ENCODE measurements around the gene SAMD4B. TPM values are rescaled to one million over a fixed set of nuclear protein-coding genes. Genes with fewer than 3 reads are reported as not detected.

Gene SAMD4B
- total and polyA plus RNA-seq, 9 of the 15 experiments (the other 6 are each of a cell fraction or from before 2014, with no cell fraction given), result 3.4 to 90.5 (median 38.0) TPM

DNA sequence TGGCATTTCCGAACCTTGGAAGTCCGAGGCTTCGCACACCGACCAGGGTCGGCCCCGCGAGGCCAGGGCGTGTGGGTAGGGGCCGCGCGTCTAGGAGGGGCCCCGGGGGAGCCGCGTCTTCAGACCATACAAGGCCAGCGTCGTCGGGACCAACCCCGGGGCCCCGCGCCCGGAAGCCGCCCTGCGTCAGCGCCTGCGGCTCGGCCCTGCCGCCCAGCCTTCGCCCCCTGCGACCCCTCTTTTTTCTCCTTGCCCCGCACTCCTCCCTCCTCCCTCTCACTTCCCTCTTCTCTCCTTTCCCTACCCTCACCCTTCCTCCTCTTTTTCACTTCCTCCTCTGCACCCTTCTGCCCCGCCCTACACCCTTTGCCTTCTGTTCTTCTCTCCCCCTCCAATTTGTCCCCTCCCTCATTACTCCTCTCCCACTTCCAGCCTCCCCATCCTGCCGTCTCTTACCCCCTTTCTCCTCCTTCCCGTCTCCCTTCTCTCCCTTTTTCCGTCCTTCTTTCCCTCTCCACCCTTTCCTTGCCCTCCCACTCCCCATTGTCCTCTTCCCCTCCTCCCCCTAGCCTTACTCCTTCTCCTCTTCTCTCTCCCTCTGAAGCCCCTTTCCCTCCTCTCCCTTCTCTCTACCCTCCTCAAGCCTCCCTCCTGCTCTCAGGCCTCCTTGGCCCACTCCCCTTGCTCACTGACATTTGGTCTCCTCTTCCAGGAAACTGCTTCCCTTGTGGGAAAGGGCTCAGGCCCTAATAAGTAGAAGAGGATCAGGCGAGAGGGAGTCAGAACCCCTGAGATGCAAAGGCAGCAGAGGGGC lies 68.0 kb downstream of the SAMD4B start (continued):
- no peak for TF ChIP-seq ZBTB43 (CRISPR knock-in tag; IDR thresholded peaks at IDR 0.05)
- TF ChIP-seq, protein P1, sequence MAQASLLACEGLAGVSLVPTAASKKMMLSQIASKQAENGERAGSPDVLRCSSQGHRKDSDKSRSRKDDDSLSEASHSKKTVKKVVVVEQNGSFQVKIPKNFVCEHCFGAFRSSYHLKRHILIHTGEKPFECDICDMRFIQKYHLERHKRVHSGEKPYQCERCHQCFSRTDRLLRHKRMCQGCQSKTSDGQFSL (CRISPR knock-in tag; IDR thresholded peaks at IDR 0.05), result no peak
- TF ChIP-seq, protein P1 (tag; IDR thresholded peaks at IDR 0.05), result no peak
- TF ChIP-seq BCOR (IDR thresholded peaks at IDR 0.05), result peak; percentile 73
- TF ChIP-seq XRCC3 (IDR thresholded peaks at IDR 0.05), result no peak
- TF ChIP-seq FOXK2 (conservative IDR thresholded peaks at IDR 0.05 in 1 of 2, IDR thresholded peaks at IDR 0.05 in 1 of 2; ENCODE audit: low read depth in 2 of 2), result peak; percentile 28 to 48; a peak in 1 of 4 replicates
- TF ChIP-seq EHMT2 (IDR thresholded peaks at IDR 0.05), result peak; percentile 85
- TF ChIP-seq, protein P2, sequence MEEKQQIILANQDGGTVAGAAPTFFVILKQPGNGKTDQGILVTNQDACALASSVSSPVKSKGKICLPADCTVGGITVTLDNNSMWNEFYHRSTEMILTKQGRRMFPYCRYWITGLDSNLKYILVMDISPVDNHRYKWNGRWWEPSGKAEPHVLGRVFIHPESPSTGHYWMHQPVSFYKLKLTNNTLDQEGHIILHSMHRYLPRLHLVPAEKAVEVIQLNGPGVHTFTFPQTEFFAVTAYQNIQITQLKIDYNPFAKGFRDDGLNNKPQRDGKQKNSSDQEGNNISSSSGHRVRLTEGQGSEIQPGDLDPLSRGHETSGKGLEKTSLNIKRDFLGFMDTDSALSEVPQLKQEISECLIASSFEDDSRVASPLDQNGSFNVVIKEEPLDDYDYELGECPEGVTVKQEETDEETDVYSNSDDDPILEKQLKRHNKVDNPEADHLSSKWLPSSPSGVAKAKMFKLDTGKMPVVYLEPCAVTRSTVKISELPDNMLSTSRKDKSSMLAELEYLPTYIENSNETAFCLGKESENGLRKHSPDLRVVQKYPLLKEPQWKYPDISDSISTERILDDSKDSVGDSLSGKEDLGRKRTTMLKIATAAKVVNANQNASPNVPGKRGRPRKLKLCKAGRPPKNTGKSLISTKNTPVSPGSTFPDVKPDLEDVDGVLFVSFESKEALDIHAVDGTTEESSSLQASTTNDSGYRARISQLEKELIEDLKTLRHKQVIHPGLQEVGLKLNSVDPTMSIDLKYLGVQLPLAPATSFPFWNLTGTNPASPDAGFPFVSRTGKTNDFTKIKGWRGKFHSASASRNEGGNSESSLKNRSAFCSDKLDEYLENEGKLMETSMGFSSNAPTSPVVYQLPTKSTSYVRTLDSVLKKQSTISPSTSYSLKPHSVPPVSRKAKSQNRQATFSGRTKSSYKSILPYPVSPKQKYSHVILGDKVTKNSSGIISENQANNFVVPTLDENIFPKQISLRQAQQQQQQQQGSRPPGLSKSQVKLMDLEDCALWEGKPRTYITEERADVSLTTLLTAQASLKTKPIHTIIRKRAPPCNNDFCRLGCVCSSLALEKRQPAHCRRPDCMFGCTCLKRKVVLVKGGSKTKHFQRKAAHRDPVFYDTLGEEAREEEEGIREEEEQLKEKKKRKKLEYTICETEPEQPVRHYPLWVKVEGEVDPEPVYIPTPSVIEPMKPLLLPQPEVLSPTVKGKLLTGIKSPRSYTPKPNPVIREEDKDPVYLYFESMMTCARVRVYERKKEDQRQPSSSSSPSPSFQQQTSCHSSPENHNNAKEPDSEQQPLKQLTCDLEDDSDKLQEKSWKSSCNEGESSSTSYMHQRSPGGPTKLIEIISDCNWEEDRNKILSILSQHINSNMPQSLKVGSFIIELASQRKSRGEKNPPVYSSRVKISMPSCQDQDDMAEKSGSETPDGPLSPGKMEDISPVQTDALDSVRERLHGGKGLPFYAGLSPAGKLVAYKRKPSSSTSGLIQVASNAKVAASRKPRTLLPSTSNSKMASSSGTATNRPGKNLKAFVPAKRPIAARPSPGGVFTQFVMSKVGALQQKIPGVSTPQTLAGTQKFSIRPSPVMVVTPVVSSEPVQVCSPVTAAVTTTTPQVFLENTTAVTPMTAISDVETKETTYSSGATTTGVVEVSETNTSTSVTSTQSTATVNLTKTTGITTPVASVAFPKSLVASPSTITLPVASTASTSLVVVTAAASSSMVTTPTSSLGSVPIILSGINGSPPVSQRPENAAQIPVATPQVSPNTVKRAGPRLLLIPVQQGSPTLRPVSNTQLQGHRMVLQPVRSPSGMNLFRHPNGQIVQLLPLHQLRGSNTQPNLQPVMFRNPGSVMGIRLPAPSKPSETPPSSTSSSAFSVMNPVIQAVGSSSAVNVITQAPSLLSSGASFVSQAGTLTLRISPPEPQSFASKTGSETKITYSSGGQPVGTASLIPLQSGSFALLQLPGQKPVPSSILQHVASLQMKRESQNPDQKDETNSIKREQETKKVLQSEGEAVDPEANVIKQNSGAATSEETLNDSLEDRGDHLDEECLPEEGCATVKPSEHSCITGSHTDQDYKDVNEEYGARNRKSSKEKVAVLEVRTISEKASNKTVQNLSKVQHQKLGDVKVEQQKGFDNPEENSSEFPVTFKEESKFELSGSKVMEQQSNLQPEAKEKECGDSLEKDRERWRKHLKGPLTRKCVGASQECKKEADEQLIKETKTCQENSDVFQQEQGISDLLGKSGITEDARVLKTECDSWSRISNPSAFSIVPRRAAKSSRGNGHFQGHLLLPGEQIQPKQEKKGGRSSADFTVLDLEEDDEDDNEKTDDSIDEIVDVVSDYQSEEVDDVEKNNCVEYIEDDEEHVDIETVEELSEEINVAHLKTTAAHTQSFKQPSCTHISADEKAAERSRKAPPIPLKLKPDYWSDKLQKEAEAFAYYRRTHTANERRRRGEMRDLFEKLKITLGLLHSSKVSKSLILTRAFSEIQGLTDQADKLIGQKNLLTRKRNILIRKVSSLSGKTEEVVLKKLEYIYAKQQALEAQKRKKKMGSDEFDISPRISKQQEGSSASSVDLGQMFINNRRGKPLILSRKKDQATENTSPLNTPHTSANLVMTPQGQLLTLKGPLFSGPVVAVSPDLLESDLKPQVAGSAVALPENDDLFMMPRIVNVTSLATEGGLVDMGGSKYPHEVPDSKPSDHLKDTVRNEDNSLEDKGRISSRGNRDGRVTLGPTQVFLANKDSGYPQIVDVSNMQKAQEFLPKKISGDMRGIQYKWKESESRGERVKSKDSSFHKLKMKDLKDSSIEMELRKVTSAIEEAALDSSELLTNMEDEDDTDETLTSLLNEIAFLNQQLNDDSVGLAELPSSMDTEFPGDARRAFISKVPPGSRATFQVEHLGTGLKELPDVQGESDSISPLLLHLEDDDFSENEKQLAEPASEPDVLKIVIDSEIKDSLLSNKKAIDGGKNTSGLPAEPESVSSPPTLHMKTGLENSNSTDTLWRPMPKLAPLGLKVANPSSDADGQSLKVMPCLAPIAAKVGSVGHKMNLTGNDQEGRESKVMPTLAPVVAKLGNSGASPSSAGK (IDR thresholded peaks at IDR 0.05), result no peak
- TF ChIP-seq ZNF217 (CRISPR knock-in tag; IDR thresholded peaks at IDR 0.05), result no peak
- peak; percentile 88 for TF ChIP-seq ZBTB7A (IDR thresholded peaks at IDR 0.05; ENCODE audit: borderline replicate concordance, control insufficient read depth, low read depth, low read length)

All from K562 (cell line).